HG03280 (cell line): Measurements from ENCODE around the gene QRICH1.

Experiments
- ATAC-seq: cut with Tn5 transposase; IDR thresholded peaks from one replicate; pipeline ENCODE4 v1.9.1; 2021; ENCODE audit warnings: mild to moderate bottlenecking, moderate library complexity; ENCODE audit not compliant: unreplicated experiment

The QRICH1 gene, protein sequence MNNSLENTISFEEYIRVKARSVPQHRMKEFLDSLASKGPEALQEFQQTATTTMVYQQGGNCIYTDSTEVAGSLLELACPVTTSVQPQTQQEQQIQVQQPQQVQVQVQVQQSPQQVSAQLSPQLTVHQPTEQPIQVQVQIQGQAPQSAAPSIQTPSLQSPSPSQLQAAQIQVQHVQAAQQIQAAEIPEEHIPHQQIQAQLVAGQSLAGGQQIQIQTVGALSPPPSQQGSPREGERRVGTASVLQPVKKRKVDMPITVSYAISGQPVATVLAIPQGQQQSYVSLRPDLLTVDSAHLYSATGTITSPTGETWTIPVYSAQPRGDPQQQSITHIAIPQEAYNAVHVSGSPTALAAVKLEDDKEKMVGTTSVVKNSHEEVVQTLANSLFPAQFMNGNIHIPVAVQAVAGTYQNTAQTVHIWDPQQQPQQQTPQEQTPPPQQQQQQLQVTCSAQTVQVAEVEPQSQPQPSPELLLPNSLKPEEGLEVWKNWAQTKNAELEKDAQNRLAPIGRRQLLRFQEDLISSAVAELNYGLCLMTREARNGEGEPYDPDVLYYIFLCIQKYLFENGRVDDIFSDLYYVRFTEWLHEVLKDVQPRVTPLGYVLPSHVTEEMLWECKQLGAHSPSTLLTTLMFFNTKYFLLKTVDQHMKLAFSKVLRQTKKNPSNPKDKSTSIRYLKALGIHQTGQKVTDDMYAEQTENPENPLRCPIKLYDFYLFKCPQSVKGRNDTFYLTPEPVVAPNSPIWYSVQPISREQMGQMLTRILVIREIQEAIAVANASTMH

DNA sequence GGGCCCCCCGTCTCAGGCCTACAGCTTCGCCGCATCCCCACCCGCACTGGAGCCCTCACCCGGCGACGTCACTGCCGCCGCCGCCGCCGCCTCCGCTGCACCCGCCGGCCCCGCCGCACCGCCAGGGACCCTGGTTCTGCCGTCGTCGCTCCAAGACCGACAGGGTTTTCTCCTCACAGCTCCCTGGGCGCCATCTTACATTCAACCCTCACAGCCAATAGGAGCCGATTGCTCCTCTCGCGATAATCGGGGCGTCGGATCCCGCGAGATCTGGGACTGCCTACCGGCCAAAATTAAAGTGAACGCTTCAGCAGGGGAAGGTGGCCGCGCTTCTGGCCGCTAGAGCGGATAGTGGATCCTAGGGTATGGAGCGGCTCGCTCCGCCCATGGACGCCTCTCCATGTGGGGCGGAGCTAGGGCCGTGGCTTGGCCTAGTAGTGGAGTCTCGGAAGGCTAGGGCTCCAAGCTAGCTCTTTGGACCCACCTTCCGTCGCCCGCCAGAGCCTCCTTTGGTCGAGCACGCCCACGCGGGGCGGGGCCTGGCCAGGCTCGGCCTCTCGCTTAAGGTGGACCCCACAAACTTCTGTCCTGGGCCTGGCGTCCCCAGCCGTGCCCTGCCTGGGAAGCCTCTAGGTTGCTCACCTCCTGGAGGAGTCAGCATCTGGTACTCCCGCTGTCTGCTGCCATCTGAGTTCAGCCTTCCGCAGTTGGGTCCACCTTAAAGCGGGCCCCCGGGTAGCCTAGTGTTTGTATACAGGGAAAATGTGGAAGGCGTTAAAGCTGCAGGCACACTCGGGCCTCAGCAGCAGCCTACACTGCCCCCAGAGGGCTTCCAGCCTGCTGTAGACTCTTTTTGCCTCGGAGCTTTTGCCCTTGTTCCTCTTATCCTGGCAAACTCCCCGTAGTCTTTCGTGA, at the start of gene QRICH1:
QRICH1 (minus strand) TSS at position 219 of the 915 bp plus-strand sequence. CDS start 17,054 bp downstream, outside the sequence.
- peak; percentile 74 for ATAC-seq

DNA sequence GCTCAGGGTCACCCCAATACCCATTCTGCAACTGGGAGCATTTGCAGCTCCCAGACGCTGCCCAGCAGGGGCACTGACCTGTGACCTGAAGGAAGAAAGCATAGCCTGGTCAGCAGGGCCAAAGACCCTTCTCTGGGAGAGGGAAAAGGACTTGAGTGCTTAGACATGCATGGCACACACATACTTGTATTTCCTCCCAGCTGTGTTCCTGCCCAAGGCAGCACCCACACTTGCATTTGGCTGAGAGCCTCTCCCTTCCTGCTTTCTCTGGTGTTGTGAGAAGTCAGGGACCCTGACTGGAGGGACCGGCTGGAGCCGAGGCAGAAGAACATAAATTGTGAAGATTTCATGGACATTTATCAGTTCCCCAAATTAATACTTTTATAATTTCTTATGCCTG, 46.2 kb upstream of the QRICH1 start:
- no peak for ATAC-seq

DNA sequence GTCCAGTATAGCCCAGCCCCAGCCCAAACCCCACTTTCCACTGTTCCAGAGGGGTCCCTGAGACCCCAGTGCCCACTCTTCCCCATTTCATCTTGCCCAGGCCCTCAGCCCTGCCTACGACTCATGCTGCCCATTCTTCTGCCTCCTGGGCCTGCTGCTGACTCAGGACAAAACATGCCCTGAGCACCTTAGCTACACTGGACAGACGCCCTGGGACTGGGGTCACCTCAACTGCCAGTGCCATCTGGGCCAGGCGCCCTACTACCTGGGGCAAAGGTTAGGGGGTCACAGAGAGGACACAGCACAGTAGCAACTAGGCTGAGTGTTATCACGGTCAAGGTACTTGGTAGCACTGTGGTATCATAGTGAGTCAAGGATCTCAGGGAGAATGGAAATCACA, 41.6 kb upstream of the QRICH1 start:
- ATAC-seq = no peak

DNA sequence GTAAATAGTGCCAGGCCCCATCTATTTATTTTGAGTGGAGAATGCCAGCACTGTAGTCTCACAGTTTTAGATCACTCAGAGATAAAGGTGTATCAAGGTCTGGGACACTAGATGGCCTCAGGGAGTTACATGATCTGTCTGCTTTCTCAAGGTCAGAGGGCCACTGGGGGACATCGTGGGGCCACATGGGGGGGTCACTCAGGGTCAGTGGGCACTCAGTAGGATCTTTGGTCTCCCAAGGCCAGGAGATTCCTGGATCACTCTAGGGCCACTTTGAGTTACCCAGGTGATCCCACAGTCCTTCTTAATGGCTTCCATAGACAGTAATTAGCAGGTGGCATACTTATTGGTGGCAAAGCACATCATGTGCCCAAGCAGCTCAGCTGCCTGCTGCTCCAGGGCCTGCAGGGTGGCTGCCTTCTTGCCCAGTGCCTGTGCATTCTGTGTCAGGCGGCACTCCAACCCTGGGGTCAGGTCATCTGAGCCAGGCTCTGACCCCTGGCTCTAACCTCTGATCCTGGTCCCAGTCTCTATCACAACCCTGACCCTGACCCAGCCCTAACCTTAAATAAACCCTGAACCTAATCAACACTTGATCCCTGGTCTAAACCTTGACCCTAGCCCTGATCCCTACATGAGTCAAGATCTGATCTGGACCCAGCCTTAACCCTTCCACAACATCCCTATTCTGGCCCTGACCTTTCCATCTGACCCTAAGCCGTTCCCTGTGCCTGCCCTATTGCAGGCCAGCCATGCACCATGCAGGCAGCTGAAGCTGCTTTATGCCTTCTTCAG, 40.8 kb upstream of the QRICH1 start:
- no peak for ATAC-seq

DNA sequence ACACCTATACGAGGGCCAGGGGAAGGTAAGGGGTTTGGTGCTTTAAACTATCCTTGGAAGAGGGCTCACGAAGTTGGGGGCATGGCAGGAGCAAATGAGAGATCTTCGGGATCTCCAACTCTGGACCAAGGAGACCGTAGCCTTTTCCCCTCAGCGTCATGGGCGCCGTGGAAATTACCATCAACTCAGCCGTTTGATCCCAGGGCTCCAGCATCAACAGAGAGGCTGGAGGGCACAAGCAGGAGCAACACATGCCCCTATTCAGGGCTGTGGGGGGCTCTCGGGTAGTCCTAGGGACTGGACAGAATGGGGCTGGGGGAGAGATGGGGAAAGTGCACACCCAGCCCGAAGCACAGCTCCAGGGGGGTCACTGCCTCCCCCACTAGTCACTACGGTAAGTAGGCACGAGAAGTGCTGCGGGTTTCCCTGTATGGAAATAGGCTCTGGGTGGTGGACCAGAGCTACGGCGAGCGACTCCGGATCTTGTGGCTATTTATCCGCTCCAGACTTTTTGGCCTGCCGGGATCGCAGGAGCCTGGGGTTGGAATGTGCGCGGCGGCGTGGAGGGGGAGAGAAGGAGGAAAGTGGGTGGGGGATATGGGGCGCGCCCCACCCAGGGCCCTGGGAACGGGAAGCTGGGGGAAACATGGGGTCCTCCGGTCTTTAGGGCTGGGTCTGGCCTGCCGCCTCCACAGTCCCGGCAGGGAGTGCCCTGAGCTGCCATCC, 39.5 kb upstream of the QRICH1 start:
- no peak for ATAC-seq

DNA sequence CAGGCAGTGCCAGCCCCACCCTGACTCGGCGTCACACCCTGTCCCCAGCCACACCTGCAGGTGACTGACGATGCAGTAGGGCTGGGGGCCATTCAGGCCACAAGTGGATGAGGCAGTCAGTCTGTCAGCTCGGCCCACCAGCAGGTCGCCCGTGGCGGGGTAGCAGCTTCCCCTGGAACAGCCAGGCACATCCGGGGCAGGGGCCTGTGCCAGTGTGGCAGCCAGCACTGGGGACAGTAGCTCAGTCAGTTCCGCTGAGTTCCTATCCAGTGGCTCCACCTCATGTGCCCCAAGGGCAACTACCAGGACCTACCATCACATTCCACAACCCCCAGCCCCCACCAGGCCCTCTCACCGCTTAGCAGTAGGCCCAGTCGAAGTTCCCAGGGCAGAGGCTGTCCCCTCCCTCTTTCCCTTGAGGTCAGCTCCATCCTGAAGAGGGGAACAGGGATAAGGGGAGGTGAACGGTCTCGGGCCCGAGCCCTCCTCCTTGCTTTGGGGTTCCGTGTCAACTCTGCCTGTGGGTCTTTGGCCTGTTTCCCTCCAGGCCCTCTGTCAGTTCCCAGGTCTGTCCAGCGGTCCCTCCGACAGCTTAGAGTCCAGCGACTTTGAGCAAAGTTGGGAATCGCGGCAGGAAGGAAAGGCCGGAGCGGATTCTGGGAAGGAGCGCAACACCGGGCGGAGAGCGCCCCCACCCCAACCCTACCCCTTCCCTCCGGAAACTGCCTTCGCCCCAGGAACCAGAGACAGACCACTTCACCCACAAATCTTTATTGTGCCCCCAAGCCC, 38.8 kb upstream of the QRICH1 start, which contains the start of gene LAMB2:
LAMB2 (minus strand) TSS at position 614 of the 789 bp plus-strand sequence; CDS start at position 431, 183 bp downstream.
- ATAC-seq = no peak

DNA sequence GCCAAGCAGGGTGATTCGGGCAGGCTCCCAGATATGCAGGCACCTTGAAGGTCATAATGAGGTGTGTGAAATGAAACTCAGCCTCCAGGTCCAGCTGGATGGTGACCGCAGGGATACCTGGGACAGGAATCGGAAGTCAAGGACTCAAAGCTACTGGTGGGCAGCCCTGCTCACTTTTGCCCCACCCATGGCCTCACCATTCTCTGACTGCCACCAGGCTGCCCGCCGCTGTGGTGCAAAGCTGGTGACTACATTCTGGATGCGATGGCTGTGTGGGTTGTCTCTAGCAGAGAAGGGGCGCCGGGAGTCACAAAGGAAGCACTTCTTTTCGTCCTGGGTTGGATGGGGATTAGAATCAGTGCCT, 38.2 kb upstream of the QRICH1 start:
- no peak for ATAC-seq

DNA sequence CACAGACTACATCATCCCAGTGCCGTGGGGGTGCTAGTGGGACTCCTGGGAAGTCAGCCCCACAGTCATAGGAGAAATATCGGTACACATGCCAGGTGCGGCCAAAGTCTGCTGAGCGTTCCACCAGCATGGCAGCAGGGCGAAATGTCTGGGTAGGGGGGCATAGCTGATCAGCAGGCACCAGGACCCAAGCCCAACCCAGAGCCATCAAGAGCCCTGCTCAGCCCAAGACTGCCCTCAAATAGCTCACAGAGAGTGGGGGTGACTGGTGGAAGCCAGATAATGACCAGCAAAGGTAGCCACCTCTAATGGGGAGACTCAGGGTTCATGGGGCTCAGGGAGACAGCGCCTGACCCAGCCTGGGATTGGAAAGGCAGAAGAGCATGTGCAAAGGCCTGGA, 37.7 kb upstream of the QRICH1 start:
- no peak for ATAC-seq

DNA sequence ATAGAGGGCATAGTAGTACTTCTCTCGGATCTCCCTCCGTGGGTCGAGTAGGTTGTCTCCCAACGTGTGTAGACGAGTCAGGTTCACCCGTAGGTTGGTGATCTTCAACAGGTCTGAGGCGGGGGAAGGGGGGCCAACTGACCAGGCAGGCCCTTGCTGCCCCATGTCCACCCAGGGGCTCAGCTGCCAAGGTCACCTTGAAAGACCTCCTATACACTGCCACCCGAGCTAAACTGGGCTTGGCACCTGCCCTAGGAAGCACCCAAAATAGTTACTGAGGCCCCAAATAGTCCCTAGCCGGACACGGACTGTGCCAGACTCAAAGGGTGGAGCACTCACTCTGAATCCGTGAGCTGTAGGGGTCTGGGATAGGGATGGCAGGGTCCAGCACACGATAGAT, 37.2 kb upstream of the QRICH1 start:
- no peak for ATAC-seq

DNA sequence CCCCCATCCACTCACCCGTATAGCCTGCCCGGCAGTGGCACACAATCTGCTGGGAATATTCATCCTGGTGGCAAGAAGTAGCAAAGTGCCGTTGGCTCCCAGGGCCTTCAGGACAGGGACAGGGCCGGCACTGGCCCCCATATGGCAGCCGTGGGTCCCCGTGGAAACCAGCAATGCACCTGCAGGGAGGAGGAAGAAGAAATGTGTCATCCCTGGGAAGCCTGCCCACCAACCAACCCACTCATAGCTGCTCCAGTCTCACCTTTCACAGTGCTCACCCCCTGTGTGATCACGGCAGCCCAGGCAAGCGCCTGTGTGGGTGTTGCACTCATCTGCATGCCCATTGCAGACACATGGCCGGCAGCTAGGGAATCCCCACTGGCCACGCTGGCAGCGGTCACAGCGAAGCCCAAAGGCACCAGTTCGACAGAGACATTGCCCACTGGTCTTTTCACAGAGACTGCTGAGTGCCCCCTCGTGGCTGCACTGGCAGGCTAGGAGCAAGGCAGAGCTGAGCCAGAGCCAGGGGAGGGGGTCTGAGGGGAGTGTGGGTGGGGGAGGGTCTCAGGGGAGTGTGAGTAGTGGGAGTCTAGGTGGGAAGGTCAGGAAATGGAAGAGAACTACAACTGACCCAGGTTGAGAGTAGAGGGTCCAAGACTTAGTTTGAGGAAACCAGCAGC, 31.3 kb upstream of the QRICH1 start:
- ATAC-seq = no peak

DNA sequence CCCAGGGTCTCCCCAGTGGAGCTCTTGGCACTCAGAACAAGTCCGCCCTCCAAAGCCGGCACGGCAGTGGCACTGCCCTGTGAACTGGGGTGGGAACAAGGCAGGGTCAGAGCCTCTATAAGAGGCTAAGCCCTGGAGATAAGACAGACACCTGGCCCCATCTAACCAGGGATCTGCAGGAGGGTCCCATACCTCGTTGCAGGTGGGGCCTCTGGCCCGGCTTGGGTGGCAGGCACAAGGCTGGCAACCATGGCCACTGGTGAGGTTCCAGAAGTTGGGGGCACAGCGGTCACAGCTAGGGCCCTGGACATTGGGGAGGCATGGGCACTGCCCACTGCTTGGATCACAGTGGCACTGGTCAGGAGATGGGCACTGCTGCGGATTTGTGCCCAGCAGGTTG, 30.3 kb upstream of the QRICH1 start:
- no peak for ATAC-seq

DNA sequence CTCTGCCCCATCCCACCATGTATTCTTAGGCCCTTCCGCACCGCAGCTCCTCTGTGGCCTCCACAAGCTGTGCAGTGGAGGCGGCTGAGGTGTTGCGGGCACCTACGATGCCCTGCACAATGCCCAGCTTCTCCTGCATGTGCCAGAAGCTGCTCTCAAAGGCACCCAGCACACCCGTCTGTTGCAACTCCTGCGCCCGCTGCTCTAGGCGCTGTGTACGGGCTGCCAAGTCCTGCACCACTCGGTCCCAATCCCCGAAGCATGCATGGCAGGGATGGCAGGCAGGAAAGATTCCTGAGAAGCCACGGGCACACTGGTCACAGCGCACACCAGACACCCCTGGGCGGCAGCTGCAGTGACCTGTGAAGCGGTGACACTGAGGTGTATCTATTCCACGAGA, 29.8 kb upstream of the QRICH1 start:
- ATAC-seq = no peak

DNA sequence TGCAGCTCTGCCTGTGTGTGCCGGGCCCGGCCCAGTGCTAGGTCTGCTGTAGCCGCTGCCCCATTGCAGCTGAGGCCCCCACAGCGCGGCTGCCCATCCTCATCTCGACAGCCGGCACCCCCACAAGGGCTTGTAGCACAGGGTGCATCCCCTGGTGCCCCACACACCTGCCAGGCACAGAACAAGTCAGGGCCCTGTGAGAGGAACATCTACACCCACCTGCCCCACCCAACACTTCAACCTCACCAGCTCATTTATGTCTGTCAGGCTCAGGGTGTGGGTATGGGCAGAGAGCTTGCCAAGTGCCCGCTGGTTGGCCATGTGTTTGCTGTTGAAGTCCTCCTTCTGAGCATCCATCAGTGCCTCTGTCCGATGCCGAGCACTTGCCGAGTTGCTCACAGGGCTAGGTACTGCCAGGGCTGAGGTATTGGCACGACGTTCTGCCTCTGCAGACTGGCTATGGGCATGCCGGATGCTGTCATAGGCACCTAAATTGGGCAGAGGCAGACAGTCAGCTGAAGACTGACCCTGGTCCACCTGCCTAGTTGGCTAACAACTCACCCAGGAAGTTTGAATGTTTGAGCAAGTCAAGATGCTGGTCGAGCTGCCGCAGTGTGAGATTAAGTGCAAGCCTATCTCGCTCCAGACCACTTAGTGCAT, 29.1 kb upstream of the QRICH1 start:
- no peak for ATAC-seq

DNA sequence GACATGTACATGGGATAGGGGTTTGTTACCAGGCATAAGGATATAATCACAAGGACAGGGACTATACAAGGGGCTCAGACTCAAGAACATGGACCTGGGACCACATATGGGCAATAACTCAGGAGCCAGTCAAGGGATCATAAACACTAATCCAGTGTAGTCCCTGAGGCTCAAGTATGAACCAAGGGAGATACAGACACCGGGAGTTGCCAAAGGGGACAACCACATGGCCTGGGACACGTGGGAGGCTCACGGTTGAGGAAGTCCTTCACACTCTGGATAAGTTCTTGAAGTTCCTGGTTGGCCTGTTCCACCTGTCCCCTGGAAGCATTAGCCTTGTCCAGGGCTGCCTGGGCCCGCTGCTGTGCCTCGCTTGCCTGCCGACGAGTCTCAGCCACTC, 28.6 kb upstream of the QRICH1 start:
- no peak for ATAC-seq

DNA sequence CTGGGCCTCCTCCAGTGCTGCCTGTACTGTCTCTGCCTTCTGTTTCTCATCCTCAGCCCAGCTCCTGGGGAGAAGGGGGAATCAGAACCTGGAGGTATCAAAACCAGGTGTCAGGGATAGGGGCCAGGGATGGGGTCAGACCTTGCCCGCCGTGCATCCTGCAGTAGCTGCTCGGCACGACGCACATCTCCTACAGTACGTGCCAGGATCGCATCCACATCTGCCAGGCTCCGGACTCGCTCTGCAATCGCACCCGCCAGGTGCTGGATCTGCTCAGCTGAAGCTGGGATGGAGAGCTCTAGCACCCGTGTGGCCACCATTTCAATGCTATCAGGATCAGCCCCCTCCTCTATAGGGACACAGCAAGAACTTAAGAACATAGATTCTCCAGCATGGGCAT, 28.2 kb upstream of the QRICH1 start:
- ATAC-seq = no peak

DNA sequence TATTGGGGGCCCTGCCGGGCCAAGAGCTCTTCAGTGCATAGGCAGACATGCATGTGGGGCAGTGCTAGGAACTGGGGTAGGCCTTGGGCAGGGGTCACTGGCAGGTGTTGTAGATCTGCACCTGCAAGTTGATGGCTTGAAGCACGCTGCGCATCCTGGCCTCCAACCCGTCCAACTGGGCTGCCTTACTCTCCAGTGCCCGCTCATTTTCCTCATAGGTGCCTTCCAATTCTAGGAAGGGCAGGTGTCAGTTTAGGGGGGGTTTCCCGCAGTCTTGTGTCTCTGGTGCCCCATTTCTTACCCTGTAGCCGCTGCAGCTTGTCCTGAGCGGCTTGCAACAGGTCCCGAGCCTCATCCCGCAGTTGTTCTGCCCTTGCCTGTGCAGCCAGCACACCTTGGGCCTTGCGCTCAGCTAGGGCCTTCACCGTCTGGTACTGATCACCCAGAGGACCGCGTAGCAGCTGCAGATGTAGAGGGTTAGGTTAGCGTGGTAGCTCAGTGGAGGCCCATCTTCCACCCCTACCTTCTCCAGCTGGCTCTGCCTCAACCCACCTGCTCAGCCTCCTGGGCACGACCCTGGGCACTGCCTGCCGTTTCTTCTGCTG, 27.4 kb upstream of the QRICH1 start:
- peak; percentile 10 for ATAC-seq

DNA sequence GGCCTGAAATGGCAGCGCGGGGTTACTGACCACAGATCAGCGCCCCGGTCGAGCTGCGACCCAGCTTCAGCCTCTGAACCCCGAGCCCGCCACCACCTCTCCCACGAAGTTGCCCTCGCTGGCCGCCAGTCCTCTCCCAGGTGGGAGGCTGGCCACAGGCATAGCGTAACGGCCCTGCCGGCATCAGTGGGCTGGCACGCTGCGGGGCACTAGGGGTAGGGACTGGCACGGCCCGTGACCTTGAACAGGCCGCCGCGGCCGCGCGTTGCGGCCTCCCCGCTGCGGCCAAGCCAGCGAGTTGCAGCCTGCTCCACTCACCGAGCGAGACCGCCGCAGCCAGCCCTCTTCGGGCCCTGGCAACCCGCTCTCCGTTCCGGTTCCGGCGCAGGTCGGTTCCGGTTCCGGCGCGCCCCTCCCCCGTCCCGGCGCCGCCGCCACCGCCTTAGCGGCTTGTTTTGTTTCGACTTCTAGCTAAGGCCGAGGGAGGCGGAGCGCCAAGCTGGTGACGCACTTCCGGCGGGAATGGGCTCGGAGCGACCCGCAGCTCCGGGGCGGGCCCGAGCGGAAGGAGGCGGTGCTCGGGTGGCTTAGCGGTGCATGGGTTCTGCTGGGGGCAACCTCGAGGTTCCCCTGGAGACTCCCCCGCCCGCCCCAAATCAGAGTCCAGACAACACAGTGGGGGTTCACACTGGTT, 26.7 kb upstream of the QRICH1 start, which contains the start of gene USP19:
USP19 (minus strand) TSS at position 386 of the 694 bp plus-strand sequence. CDS start 1,678 bp downstream, outside the sequence.
- peak; percentile 79 for ATAC-seq
